ENCODE results near the gene ATRIP.
"Not testable (repeated sequence)": the region's sequence is repeated elsewhere in the genome, so short reads cannot be mapped to it uniquely, and the experiment has no call there.

Gene ATRIP

DNA sequence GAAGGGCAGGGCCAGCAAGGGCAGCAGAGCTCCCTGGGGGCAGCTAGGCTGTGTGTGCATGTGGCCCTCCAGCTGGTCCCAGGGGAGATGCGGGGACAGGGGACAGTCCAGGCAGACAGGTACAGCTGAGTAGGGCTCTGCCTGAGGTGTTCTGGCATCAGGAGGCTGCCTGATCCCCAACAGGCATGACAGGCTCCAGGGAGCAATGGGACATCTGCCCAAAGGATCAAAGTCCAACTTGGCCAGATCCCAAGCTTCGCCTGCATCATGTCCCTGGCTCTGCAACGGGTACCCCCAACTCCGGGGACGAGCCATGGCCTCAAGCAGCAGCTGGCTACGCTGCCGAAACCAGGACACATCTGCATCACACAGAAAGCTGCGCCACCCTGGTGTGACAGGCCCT lies 21.8 kb downstream of the ATRIP start:
- no peak for DNase-seq (ENCODE audit: low read depth in 3 of 3)

DNA sequence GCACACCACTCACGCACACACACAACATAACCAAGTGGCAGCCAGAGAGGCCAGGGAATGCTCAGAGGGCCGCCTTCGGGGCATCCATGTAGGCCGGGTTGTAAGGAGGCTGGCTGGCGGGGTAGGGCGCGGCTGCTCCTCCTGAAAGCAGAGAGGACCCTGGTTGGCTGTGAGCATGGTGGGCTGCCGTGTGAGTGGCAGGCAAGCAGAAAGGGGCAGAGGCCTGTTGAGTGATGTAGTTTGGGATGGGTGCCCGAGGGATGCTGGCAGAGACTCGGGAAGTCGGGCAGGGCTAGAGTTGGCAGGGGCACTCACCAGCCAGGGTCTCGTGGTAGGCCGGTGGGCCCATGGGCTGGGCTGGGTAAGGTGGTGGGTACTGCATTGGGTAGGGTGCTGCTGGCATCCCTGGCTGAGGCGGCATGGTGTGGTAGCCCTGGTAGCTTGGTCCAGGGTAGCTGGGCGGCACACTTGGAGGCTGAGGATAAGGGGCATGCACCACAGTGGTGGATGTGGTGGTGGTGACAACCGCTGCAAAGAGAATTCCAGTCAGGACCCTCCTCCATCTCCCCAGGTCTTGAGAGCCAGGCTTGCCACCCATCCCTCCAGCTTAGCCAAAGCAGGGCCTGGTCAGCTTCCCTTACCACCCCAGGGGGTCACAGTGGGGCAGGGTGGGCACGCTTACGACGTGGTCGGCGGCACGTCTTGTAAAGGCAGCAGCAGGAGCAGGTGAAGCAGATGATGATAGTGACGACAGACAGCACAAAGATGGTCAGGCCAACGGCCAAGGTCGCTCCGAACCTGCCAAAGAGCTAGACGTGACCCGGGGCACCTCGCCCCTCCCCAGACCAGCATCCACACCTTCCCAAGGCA lies 22.7 kb downstream of the ATRIP start:
- no peak for DNase-seq (ENCODE audit: low read depth in 3 of 3)

DNA sequence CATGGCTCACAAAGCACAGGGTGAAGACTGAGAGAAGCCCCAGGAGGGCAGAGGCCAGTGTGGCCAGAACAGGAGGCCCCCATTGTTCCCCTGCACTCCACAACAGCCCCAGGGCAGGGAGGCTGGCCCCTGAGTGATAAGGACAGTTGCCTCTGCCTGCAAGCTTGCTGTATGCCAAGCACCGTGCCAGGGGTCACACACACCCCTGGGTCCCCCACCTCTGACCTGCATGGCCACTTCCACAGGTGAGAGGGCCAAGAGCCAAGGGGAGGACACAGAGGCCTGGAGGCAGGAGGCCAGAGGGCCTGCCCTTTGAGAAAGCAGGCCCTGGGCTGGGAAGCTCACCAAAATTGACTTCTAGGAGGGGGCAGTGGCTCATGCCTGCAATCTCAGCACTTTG lies 23.7 kb downstream of the ATRIP start:
- DNase-seq (ENCODE audit: low read depth in 3 of 3) = no peak

DNA sequence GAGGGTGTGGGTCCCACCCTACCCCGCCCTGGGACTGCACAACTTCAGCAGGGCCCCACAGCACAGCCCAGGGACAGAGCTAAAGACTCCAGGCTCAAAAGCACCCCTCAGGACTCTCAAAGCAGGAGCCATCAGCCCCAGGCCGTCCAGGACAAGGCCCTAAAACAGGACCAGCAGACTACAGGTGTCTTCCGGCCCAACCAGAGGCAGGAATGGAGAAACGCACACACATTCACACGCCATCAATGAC lies 26.1 kb downstream of the ATRIP start:
- DNase-seq (ENCODE audit: low read depth in 3 of 3) = no peak

DNA sequence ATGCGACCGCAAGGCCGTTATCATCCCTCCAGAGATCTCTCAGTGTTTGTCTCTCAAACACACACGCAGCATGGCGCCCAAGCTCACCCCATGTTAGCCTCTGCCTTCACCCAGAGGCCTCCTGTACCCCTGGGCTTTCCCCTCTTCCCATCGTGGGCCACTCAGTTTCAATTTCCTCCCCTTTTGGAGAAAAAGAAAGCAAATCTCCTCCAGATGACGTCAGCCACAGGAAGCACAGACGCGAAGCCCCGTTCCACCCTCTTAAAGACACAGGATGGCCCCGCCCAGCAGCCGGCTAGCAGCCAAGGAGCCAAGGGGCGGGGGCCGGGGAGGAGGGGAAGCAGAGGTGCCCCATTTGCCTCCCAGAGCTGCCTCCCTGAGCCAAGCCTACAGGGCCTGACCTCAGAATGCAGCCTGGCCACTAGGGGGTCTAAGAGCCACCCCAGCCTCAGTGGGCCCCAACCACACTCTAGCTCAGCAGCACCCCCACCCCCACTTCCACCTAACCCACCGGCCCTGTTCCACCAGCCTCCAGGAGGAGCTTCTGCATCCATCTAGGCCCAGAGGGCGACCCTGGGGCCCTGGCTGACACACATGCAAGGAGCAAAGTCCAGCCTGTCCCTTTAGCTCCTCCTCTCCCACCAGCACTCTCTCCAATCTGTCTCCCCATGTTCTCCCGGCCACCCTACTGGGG lies 26.5 kb downstream of the ATRIP start:
- DNase-seq (ENCODE audit: low read depth in 3 of 3) = peak; percentile 86 to 92 (median 92)

DNA sequence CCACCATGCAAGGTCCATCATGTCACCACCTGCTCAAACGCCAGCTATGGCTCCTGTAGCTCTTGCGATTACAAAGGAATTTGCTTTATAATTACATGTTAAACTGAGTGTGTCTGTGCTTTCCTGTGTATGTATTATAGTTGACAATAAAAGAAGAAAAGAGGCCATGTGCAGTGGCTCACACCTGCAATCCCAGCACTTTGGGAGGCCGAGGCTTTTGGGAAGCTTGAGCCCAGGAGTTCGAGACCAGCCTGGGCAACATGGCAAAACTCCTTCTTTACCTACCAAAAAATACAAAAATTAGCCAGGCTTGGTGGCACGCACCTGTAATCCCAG lies 27.0 kb downstream of the ATRIP start:
- no peak for DNase-seq (ENCODE audit: low read depth in 3 of 3)

DNA sequence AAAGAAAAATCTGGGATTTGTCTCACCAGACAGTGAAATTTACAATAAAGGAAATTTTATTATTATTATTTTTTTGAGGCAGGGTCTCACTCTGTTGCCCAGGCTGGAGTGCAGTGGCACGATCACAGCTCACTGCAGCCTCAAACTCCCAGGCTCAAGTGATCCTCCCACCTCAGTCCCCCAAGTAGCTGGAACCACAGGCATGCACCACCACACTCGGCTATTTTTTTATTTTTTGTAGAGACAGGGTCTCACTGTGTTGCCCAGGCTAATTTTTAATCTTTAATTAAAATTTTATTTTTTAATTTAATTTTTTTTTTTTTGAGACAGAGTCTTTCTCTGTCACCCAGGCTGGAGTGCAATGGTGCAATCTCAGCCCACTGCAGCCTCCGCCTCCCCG lies 27.5 kb downstream of the ATRIP start:
- DNase-seq (ENCODE audit: low read depth in 3 of 3) = not testable (repeated sequence)

DNA sequence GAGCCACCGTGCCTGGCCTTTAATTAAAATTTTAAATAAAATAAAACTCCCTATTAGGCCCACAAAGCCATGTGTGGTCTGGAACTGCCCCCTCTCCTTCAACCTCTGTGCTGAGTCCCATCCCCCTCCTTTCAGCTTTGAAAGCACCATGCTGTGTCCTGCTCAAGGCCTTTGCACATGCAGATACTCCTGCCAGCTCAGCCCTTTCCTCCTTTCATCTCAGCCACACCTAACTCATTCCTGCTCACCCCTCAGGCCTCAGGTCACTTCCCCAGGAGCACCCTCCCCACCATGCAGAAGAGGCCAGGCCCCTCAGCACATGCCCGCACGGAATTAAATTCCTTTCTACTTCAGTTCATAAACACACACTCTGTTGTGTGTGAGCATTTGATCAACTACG lies 28.1 kb downstream of the ATRIP start:
- no peak for DNase-seq (ENCODE audit: low read depth in 3 of 3)

DNA sequence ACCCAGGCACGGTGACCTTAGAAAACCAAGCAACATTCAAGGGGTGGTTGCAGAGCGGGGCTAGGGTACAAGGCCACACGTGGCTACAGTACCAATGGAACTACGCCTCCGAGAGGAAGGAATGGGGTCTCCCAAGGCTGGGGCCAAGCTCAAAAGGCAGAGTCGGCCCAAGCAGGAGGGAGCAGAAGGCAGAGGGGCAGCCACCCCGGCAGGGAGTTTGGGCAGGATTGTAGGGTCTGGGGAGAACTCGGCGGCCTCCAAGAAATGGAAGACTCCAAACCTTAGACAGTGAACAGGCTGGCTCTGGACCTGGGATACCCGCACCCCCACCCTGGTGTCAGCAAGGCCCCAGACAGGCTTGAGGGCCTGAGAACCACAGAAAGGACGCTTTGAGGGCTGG lies 28.7 kb downstream of the ATRIP start:
- DNase-seq (ENCODE audit: low read depth in 3 of 3) = no peak

DNA sequence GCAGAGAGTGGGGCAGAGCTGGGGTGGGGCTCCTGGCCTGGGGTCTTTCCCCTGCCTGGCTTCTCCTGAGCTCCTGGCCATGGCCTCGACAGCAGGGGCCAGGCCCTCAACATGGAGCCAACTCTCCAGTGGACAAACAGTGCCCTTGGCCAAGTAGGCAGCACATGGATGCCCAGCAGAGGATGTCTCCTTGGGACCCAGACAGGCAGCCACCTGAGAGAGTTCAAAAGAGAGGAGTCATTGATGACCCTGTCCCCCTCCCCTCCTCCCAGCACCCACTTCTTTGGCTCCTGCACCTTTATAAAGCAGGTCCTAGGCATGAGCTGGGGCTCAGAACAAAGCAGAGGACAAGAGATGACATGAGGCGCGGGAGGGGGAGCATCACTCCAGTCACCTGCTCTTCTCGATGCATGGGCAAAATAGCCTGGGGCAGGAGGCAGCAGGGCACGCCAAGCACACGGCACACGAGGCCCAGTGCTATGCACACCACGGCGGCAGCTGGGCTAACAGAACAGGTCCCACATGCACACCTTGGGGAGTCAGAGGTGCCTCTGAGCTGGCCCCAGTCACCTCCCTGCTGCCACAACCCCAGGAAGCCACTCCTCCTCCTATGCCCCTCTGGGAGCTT lies 30.0 kb downstream of the ATRIP start:
- DNase-seq (ENCODE audit: low read depth in 3 of 3) = no peak

DNA sequence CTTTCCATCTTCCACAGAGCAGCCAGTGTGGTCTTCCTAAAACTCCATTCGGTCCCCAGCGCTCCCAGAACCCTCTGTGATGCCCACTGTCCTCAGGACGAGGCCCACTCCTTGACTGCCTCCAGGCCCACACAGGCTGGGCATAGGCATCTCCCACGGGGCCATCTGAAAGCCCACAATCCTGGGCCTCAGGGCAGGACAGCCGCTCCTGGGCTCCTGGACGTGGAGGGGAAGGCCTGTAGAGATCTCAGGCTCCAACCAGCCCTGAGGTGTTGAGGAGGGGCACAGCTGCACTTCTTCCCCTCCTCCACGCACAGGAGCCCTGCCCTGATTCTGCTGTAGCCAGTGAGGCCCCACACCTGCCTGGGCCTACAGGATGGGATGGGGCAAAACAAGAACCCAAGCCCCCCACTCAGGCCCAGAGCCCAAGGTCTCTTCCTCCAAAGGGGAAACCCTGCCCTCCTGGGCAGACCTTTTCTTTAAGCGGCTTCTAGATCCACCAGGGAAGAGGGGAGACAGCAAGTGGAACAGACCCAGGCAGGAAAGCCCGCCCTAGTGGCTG lies 31.5 kb downstream of the ATRIP start:
- no peak for DNase-seq (ENCODE audit: low read depth in 3 of 3)

DNA sequence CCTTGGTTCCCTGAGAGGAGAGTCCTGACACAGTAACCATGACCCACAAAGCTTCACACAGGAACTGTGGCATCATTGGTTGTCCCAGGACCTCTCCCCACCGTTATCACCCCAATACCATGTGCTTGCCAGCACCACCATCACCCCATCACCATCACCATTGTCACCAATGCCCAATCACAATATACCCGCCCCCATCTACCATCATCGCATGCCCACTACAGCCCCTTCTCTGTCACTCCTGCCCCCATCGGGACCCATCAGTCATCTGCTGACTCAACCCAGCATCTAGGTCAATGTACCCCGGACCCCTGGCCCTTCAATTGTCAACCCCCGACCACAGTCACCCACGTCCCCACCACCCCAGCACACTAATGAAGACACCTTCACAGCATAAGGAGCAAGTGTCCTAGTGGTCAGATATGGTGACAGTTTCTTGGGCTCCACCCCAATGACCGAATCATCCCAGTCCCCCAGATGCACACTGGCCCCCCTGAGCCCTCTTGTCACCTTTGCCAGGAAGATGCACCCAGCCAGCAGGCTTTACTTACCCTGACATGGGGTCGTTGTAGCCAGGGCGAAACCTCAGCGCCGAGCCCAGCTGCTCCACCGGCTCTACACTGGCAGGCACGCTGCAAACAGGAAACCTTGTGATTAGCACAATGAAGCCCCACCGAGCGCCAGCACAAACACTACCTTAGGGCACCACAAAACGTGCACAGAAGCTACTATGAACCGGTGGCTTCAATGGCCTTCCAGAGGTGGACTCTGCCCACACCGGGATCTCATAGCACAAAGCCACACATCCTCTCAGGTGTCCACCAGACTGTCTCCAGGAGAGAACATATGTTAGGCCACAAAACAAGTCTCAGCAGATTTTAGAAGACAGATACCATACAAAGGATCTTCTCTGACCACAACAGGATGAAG lies 32.4 kb downstream of the ATRIP start:
- peak in 1 of 3 experiments; percentile 37 for DNase-seq (ENCODE audit: low read depth in 3 of 3)

DNA sequence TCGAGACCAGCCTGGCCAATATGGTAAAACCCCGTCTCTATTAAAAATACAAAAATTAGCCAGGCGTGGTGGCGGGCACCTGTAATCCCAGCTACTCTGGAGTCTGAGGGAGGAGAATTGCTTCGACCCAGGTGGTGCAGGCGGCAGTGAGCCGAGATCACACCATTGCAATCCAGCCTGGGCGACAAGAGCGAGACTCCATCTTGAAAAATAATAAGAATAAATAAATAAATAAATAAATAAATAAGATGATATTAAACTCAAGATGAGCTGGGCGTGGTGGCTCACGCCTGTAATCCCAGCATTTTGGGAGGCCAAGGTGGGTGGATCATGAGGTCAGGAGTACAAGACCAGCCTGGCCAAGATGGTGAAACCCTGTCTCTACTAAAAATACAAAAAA lies 34.4 kb downstream of the ATRIP start:
- DNase-seq (ENCODE audit: low read depth in 3 of 3) = not testable (repeated sequence)

DNA sequence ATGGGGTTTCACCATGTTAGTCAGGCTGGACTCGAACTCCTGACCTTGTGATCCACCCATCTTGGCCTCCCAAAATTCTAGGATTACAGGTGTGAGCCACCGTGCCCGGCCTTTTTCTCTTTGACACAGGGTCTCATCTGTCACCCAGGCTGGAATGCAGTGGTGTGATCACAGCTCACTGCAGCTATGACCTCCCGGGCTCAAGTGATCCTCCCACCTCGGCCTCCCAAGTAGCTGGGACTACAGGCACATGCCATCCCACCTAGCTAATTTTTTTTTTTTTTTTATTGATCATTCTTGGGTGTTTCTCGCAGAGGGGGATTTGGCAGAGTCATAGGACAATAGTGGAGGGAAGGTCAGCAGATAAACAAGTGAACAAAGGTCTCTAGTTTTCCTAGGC lies 36.3 kb downstream of the ATRIP start:
- DNase-seq (ENCODE audit: low read depth in 3 of 3) = not testable (repeated sequence)

DNA sequence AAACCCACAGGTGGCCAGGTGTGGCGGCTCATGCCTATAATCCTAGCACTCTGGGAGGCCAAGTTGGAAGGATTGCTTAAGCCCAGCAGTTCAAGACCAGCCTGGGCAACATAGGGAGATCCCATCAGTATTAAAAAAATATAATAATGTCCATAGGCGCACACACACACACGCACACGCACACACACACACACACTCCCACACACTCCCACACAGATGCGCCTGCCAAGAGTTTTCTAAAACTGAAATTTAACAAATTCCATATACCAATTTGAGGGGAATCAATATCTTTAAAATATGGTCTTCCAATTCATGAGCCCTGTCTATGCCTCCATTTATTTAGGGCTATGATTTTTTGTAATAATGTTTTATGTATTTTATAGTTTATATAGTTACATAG lies 40.4 kb downstream of the ATRIP start:
- no peak for DNase-seq (ENCODE audit: low read depth in 3 of 3)

DNA sequence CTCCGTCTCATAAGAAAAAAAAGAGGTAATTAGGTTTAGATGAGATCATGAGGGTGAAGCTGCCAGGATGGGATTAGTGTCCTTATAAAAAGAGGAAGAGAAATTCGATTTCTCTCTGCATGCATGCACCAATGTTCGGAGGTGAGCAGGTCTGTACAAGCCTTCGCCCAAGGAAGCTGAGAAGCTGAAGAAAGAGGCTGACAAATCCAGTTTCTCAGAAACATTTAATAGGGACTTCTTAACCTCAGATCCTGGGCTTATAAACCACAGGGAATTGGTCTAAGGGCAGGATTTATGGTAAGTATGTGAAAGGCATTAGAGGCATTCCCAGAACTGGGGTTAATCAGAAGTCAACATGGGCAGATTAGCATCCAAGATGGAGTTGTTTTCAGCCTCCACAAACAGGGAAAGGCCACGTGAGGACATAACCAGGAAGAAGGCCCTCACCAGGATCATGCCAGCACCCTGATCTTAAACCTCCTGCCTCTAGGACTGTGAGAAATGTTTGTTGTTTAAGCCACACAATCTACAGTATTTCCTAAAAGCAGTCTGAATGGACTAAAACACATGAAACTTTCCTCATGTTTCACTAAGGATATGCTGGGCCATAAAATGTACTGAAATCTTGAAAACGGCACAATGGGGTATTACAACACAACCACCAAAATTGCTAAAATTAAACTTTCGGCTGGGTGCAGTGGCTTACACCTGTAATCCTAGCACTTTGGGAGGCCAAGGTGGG lies 46.1 kb downstream of the ATRIP start:
- no peak for DNase-seq (ENCODE audit: low read depth in 3 of 3)

DNA sequence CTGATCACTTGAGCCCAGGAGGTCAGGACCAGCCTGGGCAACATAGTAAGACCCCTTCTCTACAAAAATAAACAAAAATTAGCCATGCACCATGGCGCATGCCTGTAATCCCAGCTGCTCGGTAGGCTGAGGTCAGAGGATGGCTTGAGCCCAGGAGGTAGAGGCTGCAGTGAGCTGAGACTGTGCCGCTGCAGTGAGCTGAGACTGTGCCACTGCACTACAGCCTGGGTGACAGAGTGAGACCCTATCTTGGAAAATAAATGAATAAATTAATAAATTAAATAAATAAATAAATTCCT lies 46.6 kb downstream of the ATRIP start:
- no peak for DNase-seq (ENCODE audit: low read depth in 3 of 3)

DNA sequence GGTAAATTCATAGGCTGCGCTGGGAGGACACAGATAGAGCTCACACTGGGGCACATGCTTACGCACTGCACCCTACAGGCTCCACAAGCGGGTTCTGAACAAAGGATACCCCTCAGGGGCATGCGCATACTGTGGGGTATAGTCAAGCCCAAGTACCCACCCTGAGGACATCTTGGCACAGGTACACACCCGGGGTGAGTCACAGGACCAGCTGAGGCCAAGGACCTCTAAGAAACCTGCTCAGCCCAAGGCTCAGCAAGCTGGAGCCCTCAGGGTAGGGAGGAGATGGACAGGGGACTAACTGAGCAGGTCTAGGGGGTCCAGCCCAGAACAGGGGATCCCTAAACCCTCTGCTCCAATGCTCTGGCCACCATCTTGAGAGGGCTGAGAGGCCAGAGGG lies 54.1 kb downstream of the ATRIP start:
- no peak for DNase-seq (ENCODE audit: low read depth in 3 of 3)

DNA sequence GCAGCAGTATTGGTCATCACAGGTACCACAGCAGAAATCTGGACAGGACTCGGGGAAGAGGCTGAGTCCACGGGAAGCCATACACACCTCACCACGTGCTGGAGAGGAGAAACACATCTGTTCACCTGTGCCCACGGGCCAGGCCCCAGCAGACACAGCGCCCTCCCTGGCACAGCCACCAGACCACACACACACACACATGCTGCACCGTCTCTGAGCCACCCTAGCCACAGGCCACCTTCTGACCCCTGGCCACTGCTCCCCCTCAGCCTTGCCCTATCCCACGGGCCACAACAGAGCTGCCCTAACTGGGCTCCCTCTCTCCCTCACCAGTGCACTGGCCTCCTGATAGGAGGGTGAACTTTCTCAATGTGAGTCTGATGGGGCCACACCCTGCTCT lies 54.7 kb downstream of the ATRIP start:
- DNase-seq (ENCODE audit: low read depth in 3 of 3) = no peak

DNA sequence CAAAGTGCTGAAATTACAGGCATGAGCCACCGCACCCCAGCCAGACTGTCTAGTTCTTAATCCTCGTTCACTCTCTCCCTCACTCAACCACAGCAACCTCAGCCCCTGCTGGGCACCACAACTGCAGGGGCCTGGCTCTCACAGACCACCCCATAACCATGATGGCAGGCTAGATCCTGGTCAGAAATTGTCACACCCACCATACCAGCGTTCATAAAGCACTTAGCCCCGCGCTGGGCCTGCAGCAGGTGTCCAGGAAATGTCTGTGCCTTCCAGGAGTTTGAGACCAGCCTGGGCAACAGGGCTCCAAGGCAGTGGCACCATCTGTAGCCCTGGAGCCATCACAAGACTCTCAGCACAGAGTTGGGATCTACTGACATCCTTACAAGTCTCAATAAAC lies 55.6 kb downstream of the ATRIP start:
- DNase-seq (ENCODE audit: low read depth in 3 of 3) = no peak

DNA sequence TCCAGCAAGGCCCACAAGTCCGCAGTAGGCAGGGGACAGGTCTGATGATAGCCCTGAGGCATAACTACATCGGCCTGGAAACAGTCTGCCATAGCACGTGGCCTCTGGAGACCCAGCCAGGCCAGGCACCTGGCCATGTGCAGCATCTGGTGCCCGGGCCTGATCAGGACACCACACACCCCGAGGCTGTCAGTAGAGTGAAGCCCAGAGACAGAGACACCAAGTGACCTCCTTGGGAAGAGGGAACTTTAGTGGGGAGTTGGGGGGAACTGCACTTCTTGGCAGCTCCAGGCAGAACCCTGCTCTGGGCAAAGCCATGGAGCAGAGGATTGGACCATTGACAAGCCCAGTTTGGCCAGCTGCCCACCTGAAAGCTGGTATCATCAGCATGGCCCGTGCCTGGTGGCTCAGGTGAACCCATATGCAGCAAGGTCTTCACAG lies 56.2 kb downstream of the ATRIP start:
- no peak for DNase-seq (ENCODE audit: low read depth in 3 of 3)

Measured in stimulated activated CD4-positive, alpha-beta T cell treated with anti-CD3 and anti-CD28 coated beads, TNF-alpha, amount 100 ng/mL, for 4 hours (primary cell).